Measurements from ENCODE around the gene SPECC1L.
A peak's percentile ranks its signal among the peaks of the same experiment; 100 is the strongest.

SPECC1L gene

GRCh38 chr22:24417200-24417599 lies 146.6 kb downstream of the SPECC1L start:
- DNase-seq (ENCODE audit: low read depth), result no peak

GRCh38 chr22:24417901-24418641 lies 147.4 kb downstream of the SPECC1L start:
- DNase-seq (ENCODE audit: low read depth), result peak; percentile 40

DNA sequence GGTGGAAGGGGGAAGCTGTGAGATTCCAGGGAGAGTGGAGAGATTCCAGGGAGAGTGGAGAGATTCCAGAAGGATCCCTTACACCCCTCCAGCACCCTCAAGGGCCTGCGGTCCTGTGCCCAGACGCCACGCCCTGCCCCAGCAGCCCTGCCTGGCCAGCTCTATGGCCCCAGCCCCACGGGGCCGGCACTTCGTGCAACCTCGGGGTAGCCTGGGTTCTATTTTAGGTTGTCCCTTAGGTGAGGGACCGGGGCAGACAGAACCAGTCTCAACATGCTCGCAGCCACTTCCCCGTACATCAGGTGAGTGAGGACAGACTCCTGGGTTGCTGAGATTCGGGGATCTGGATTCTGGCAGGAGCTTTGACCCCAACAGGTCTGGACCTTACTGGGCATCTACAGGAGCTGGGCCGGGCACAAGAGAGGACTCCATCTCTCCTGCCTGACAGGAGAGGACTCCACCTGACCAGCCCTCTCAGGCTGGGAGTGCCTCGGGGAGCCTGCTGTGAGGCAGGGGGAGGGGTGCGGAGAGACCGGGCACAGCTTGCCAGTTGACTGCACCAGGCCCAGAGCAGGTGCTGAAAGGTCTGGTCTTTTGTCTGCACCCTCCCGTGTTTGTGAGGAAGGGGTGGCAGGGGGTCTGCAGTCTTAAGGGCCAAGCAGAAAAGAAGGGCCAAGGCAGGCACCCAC lies 148.3 kb downstream of the SPECC1L start:
- no peak for DNase-seq (ENCODE audit: low read depth)

DNA sequence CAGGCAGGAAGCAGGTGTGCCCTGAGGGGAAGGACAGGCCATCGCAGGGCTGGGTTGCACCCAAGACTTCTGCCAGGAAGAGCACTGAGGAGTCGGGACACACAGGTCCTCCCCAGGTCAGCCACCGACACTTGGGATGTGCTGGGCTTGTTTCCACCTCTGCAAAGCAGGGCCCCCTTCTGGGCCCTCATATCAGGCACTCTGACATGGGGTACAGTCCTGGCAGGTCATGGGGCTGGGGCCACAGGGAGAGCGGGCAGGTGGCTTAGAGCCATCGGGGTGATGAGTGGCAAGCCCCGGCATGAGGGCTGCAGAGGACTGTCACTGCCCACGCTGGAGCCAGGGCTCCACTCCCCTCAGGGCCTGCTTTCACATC lies 148.8 kb downstream of the SPECC1L start:
- no peak for DNase-seq (ENCODE audit: low read depth)

- DNase-seq (ENCODE audit: low read depth), result no peak
These were observed 149.7 kb downstream of the SPECC1L start for GRCh38 chr22:24420072-24420976.

DNA sequence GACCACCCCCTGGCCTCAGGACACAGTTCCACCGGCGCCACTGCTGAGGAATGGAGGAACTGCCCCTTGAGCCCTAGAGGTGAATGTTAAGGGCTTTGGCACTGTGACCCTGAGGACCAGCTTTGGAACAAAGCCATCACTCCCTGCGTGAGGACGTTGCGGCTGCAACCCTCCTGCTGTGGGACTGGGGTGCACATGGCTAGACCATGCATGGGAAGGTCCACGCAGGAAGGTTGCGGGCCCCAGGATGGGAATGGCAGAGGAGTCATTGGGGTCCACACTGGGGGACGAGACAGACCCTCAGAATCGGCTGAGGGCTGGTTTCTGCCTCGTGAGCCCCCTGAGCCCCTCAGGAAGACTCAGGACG lies 150.3 kb downstream of the SPECC1L start:
- DNase-seq (ENCODE audit: low read depth), result no peak

DNA sequence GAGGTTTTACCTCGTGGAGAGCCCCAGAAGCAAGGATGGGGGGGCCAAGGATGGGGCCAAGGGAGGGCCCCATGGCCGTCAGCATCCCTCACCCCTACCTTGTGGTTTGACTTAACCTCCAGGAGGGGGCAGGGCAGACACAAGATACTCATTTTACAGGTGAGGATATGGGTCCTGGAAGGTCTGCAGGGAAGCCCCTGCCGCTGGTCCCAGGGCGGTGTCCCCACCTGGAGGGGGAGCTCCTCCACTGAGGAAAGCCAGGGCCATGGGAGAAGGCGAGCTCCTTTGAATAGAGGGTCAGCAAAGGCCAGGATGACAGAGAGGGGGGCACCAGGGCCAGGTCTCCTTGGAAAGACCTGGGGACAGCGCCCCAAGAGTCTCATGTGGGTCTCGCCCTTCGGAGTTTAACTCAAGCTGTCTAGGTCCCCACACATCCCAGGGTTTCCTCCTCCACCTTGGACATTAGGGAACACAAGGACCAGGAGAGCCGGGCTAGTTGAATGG lies 150.8 kb downstream of the SPECC1L start:
- DNase-seq (ENCODE audit: low read depth), result no peak

- no peak for DNase-seq (ENCODE audit: low read depth)
These were observed 151.6 kb downstream of the SPECC1L start for GRCh38 chr22:24422102-24422665.

DNA sequence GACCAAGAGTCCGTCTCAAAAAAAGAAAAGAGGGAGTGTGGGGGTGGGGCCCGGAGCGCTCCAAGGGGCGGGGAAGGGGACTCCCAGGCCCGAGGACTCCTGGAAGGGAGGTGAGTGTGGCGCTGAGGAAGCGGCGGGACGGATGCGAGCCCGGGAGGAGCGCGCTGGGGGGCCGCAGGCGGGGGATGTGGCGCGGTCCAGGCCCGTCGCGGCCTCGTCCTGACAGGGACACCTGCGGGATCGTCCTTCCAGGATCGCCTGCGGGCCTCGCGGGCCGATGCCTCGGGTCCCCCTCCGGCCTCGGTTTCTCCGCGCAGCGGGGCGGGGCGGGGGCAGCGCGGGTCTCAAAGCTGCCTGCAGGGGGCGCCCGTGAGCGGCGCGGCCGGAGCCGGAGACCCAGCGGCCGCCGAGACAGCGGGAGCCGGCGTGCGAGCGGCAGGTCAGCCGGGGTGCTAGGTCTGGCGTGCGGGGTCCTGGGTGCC lies 152.9 kb downstream of the SPECC1L start:
- DNase-seq (ENCODE audit: low read depth), result no peak

DNA sequence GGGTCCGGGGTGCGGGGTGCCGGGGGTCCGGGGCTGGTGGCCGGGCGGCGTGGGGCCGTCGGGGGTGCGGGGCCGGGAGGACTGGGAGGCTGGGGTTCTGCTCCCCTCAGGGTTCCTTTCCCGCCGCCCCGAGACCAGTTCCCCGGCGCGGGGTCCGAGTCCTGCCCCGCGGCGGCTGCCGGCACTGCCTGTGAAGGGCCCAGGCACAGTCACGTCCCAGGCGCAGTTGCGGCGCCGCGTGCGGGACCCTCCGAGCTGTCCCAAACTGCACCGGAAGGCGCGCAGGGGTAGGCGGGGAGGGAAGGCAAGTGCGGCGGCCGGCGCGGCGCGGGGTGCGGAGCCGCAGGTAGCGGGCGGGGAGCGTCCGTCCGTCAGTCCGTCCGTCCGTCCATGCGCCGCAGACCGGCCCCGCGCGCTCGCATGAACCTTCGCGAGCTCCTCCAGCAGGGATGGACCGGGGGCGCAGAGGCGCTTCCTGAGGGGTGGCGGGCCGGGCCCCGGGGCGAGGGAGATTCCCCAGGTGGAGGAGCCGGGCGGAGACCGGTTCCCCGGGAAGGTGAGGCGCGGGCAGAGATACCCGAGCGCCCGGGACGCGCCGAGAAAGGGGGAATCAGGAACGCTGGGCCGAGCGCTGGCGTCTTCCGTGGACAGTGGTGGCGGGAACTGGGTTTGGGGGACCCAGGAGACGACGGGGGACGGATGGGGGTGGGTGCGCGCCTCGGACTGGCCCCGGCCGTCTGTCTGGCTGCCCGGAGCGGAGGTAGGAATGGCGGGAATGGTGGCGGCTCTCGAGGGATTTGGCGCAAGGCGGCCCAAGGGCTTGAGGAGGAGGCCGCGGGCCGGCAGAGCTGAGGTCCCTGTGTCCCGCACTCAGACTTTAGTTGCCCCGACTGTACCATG lies 153.6 kb downstream of the SPECC1L start:
- no peak for DNase-seq (ENCODE audit: low read depth)

DNA sequence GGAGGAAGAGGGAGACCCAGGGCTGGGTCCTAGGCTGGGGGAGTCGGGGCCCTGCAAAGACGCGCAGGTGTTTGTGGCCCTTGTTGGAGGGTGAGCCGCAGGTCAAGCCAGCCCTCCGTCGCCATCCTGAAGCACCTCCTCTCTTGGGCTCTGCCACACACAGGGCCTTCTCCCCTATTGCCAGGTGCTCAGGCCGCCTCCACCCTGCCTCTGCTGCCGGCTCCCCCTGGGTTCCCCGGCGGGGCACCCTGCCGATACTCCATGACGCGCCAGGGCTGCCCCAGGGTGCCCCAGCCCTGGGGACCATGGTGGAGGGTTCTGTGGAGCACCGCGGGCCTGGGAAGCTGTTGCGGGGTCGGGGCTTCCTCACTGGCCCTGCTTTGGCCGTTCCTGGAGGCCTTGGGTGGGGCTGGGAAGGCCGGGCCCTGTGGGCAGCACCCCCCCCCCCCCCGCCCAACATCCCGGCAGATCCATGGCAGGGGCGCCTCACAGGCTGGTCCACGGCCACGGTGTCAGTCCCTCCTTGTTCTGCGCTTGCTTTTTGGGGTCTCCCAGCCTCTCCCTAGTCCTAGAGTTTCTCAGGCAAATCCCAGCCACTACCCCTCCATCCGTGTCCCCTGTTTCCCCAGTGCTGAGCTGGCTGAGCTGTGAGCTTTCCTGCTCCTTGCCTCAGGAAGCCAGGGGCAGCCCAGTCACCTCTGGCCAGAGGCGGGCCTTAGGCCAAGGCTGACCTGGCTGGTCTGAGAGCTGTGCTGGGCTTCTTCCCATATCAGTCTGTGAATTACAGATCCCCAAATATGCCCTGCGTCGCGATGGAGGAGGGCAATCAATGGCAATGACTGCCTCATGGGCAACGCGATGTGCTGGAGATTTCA lies 154.5 kb downstream of the SPECC1L start:
- no peak for DNase-seq (ENCODE audit: low read depth)

DNA sequence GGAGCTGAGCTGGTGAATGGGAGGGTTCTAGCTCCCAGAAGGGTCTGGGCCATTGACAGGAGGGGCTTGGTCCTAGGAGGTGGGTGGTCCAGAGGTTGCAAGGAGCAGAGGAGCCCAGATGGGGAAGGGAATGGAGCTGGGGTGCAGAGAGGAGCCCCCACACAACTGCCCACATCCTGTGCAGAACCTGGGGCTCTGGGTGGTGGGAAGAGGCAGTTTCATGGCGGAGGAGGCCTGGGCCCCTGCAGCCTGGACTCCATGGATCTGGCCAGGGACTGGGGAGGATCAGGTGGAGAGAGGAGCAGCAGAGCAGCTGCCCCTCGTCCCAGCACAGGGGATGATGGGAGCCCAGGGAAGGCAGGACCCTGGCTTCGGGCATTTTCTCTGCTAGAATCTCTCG lies 155.8 kb downstream of the SPECC1L start:
- no peak for DNase-seq (ENCODE audit: low read depth)

DNA sequence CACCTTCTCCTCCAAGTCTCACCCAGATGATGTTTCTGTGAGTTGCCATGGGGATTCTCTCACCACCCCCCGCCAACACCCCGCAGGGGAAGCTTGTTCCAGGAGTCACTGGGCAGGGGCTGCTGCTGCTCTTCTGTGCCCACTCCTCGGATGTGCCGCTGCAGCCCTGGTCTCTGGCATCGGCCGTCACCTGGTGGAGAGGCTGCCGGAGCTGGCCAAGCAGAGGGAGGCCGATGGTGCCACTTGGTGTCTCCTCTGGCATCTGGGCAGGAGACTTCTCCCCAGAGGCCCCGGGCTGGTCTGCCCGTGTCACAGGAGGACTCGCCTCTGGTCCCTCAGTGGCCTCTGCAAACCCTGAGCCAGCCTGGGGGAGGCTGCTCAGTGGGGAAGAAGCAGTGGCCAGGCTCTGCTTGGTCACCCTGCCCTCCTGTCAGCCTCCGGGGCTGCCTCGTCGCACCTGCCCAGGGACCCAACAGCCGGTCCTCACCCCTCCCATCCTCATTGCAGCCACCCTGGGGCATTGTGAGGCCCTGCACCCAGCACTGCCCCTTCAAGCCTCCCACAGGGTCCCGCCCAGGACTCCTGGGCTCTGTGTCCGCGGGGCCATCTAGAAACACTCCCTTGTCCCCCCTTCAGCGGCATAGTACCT lies 156.3 kb downstream of the SPECC1L start:
- DNase-seq (ENCODE audit: low read depth), result no peak

- DNase-seq (ENCODE audit: low read depth), result no peak
These were observed 157.0 kb downstream of the SPECC1L start, which contains the start of gene ADORA2A for GRCh38 chr22:24427500-24428164. TSS of gene ADORA2A (plus strand) at chr22:24427599. CDS start at chr22:24433405, 5,806 bp downstream.

GRCh38 chr22:24428751-24429410 lies 158.2 kb downstream of the SPECC1L start:
- no peak for DNase-seq (ENCODE audit: low read depth)

GRCh38 chr22:24429411-24430365 lies 159.1 kb downstream of the SPECC1L start:
- DNase-seq (ENCODE audit: low read depth), result peak; percentile 54

All from fibroblast of gingiva (primary cell).